NCI-H748 (cell line): Measurements from ENCODE around the gene SPON1.

Experiments
- DNase-seq: peaks from one replicate; lab custom pipeline; 2025; ENCODE audit not compliant: unreplicated experiment; lab: John Stamatoyannopoulos, UW

The SPON1 gene

GRCh38 chr11:14314127-14314526 lies 351.6 kb downstream of the SPON1 start:
- no peak for DNase-seq

GRCh38 chr11:14315130-14315529 lies 352.6 kb downstream of the SPON1 start:
- DNase-seq: no peak
